ENCODE data around the gene PLAGL1.
A peak's percentile ranks its signal among the peaks of the same experiment; 100 is the strongest.

The PLAGL1 gene

GRCh38 chr6:143901885-143902750 is 105.9 kb downstream of the PLAGL1 start:
- H3K79me2 ChIP-seq (ENCODE audit: low read length), result no peaks in the 10 kb centered on the region
- H3K9me3 ChIP-seq (ENCODE audit: insufficient read depth, low read length), result no peaks in the 10 kb centered on the region
- no peak for TF ChIP-seq EZH2phosphoT487 (IDR thresholded peaks at IDR 0.05; ENCODE audit: low read depth)
- TF ChIP-seq, protein P1, sequence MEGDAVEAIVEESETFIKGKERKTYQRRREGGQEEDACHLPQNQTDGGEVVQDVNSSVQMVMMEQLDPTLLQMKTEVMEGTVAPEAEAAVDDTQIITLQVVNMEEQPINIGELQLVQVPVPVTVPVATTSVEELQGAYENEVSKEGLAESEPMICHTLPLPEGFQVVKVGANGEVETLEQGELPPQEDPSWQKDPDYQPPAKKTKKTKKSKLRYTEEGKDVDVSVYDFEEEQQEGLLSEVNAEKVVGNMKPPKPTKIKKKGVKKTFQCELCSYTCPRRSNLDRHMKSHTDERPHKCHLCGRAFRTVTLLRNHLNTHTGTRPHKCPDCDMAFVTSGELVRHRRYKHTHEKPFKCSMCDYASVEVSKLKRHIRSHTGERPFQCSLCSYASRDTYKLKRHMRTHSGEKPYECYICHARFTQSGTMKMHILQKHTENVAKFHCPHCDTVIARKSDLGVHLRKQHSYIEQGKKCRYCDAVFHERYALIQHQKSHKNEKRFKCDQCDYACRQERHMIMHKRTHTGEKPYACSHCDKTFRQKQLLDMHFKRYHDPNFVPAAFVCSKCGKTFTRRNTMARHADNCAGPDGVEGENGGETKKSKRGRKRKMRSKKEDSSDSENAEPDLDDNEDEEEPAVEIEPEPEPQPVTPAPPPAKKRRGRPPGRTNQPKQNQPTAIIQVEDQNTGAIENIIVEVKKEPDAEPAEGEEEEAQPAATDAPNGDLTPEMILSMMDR (IDR thresholded peaks at IDR 0.05; ENCODE audit: low read depth, low read length), result peak; percentile 12; the same call in 1 of the 2 replicates
- H3K9ac ChIP-seq (ENCODE audit: low read length), result peak overlapping the region; percentile 32
- peak overlapping the region; percentile 67 for H3K27ac ChIP-seq (ENCODE audit: low read length)
- H3K27me3 ChIP-seq (ENCODE audit: low read depth, low read length), result no peaks in the 10 kb centered on the region
- peak overlapping the region; percentile 14 for H2AFZ ChIP-seq (ENCODE audit: low read depth, low read length)
- H3K36me3 ChIP-seq (replicated peaks; ENCODE audit: low read depth, low read length), result no peaks in the 10 kb centered on the region
- H4K20me1 ChIP-seq (ENCODE audit: insufficient read depth, low read length), result no peaks in the 10 kb centered on the region
- peaks cover 33% of the 10 kb centered on the region for H3K4me1 ChIP-seq (ENCODE audit: low read length)
- peak overlapping the region; percentile 55 for H3K4me2 ChIP-seq (ENCODE audit: low read length)
- peak overlapping the region; percentile 38 for H3K4me3 ChIP-seq (ENCODE audit: low read length)

DNA sequence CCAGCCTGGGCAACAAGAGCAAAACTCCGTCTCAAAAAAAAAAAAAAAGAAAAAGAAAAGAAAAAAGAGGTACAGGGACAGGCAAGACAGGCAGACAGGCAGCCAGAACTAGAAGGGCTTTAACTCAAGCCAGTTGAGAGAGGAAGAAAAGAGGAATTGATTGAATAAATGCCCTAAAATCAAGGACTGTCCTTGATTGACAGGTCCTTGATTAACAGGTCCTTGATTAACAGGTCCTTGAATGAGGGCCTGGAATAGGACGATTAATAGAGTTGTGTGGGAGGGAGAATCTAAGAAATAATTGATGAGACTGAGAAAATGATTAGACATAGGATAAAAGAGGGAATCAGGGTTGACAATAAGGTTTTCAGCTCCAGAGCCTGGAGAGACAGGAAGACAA is 107.7 kb downstream of the PLAGL1 start:
- H3K36me3 ChIP-seq (replicated peaks; ENCODE audit: low read depth, low read length), result no peaks in the 10 kb centered on the region
- no peak overlapping the region for H3K4me3 ChIP-seq (ENCODE audit: low read length)
- H3K27ac ChIP-seq (ENCODE audit: low read length), result no peak overlapping the region
- no peaks in the 10 kb centered on the region for H3K79me2 ChIP-seq (ENCODE audit: low read length)
- H2AFZ ChIP-seq (ENCODE audit: low read depth, low read length), result no peak overlapping the region
- no peak overlapping the region for H3K4me2 ChIP-seq (ENCODE audit: low read length)
- H4K20me1 ChIP-seq (ENCODE audit: insufficient read depth, low read length), result no peaks in the 10 kb centered on the region
- no peaks in the 10 kb centered on the region for H3K27me3 ChIP-seq (ENCODE audit: low read depth, low read length)
- H3K4me1 ChIP-seq (ENCODE audit: low read length), result peaks cover 47% of the 10 kb centered on the region
- H3K9ac ChIP-seq (ENCODE audit: low read length), result no peak overlapping the region
- H3K9me3 ChIP-seq (ENCODE audit: insufficient read depth, low read length), result no peaks in the 10 kb centered on the region
- TF ChIP-seq EZH2phosphoT487 (IDR thresholded peaks at IDR 0.05; ENCODE audit: low read depth), result no peak
- TF ChIP-seq, protein P1 (IDR thresholded peaks at IDR 0.05; ENCODE audit: low read depth, low read length), result no peak

DNA sequence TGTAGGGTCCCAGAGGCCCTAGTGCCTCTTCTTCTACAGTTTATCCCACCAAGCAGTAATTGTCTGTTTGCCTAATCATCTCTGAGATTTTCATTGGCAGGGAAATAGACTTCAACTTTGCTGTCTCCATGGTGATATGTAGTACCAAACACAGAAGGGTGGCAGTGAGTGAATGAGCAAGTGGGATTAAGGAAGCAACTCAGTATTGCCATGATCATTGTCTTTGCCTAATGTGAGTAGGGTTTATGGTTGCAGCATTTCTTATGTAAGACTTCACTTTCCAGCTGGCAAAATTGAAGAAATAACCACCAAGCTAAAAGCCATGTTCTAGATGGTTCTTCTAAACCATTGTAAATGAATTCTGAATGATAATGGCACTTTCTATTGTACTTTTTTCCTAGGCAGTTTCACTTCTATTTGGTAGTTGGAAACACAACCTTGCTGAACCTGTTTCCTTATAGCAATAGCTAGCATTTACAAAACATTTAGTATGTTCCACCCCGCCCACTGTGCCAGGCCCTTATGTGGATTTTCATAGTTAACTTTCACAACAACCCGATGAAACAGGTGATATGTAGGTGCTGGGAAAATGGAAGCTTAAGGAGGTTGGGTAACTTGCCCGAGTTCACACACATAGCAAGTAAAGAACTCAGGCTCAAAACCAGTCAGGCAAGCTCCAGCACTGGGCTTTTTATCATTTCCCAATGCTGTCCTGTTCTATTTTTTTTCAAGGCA is 111.8 kb downstream of the PLAGL1 start:
- TF ChIP-seq, protein P1 (IDR thresholded peaks at IDR 0.05; ENCODE audit: low read depth, low read length), result no peak
- no peak for TF ChIP-seq EZH2phosphoT487 (IDR thresholded peaks at IDR 0.05; ENCODE audit: low read depth)
- Histone ChIP-seq H3K79me2 (ENCODE audit: low read length) (no peaks in the 10 kb centered on the region), H2AFZ (ENCODE audit: low read depth, low read length) (0 out of 2 replicates have a peak overlapping the region, but pooled peaks have one; percentile 19), H3K4me3 (ENCODE audit: low read length) (0 out of 2 replicates have a peak overlapping the region, but pooled peaks have one; percentile 46), H4K20me1 (ENCODE audit: insufficient read depth, low read length) (no peaks in the 10 kb centered on the region), H3K9ac (ENCODE audit: low read length) (no peak overlapping the region), H3K27me3 (ENCODE audit: low read depth, low read length) (no peaks in the 10 kb centered on the region), H3K36me3 (replicated peaks; ENCODE audit: low read depth, low read length) (no peaks in the 10 kb centered on the region), H3K9me3 (ENCODE audit: insufficient read depth, low read length) (no peaks in the 10 kb centered on the region), H3K4me2 (ENCODE audit: low read length) (peak overlapping the region; percentile 72), H3K4me1 (ENCODE audit: low read length) (peaks cover 40% of the 10 kb centered on the region), H3K27ac (ENCODE audit: low read length) (no peak overlapping the region)

GRCh38 chr6:143894655-143895054 is 113.4 kb downstream of the PLAGL1 start:
- no peaks in the 10 kb centered on the region for H3K79me2 ChIP-seq (ENCODE audit: low read length)
- no peaks in the 10 kb centered on the region for H3K27me3 ChIP-seq (ENCODE audit: low read depth, low read length)
- no peak overlapping the region for H3K27ac ChIP-seq (ENCODE audit: low read length)
- peaks cover 40% of the 10 kb centered on the region for H3K4me1 ChIP-seq (ENCODE audit: low read length)
- no peaks in the 10 kb centered on the region for H3K36me3 ChIP-seq (replicated peaks; ENCODE audit: low read depth, low read length)
- H3K9ac ChIP-seq (ENCODE audit: low read length), result no peak overlapping the region
- no peaks in the 10 kb centered on the region for H4K20me1 ChIP-seq (ENCODE audit: insufficient read depth, low read length)
- peak overlapping the region; percentile 20; the same call in 1 of the 2 replicates for H3K4me2 ChIP-seq (ENCODE audit: low read length)
- H3K4me3 ChIP-seq (ENCODE audit: low read length), result no peak overlapping the region
- TF ChIP-seq, protein P1 (IDR thresholded peaks at IDR 0.05; ENCODE audit: low read depth, low read length), result no peak
- TF ChIP-seq EZH2phosphoT487 (IDR thresholded peaks at IDR 0.05; ENCODE audit: low read depth), result no peak
- H3K9me3 ChIP-seq (ENCODE audit: insufficient read depth, low read length), result no peaks in the 10 kb centered on the region
- H2AFZ ChIP-seq (ENCODE audit: low read depth, low read length), result no peak overlapping the region

Measured in OCI-LY3 (cell line).